OCI-LY7 (cell line): ENCODE data around the gene PILRA. TPM values are rescaled to one million over a fixed set of nuclear protein-coding genes. Genes with fewer than 3 reads are reported as not detected.
A peak's percentile ranks its signal among the peaks of the same experiment; 100 is the strongest.
"Not testable (repeated sequence)": the region's sequence is repeated elsewhere in the genome, so short reads cannot be mapped to it uniquely, and the experiment has no call there.

Experiments
- BruUV-seq: library from RNA; stranded (reverse); fragments of 400-500 nt; replicated peaks from 2 replicates; lab custom pipeline; 2021; lab: Mats Ljungman, UMichigan
- CTCF ChIA-PET: fragments of 300-600 bp; sonication (Branson Sonifier 250); formaldehyde crosslinking; loops from one replicate; lab custom pipeline; 2022; ENCODE audit warnings: antibody characterized with exemption; ENCODE audit not compliant: unreplicated experiment; lab: Charles Lee
- POLR2A ChIA-PET: fragments of 300-600 bp; sonication (Branson Sonifier 250); formaldehyde crosslinking; loops from one replicate; lab custom pipeline; 2022; ENCODE audit warnings: antibody characterized with exemption; lab: Charles Lee
- DNase-seq: peaks from one replicate; pipeline ENCODE4 v3.0.0-alpha.2; 2015; ENCODE audit warnings: low spot score
- H2AFZ ChIP-seq: fragments of 200-600 bp; sonication (generic), shearing (Covaris generic); 2 replicates; pipeline ENCODE4 v1.6.1; 2014; ENCODE audit warnings: mild to moderate bottlenecking, antibody characterized with exemption, low read length, moderate library complexity
- H3K27ac ChIP-seq: fragments of 200-600 bp; sonication (generic); 2 replicates; pipeline ENCODE4 v1.5.1; 2014; ENCODE audit warnings: mixed run types, low read depth, mild to moderate bottlenecking, moderate library complexity, low read length, inconsistent platforms; ENCODE audit not compliant: poor library complexity, severe bottlenecking
- H3K36me3 ChIP-seq: fragments of 200-600 bp; sonication (generic); 2 replicates; pipeline ENCODE4 v1.6.1; 2014; ENCODE audit warnings: mild to moderate bottlenecking, antibody characterized with exemption, low read length, moderate library complexity, mixed read lengths; ENCODE audit not compliant: insufficient read depth
- H3K4me1 ChIP-seq: fragments of 200-600 bp; sonication (generic); 2 replicates; pipeline ENCODE4 v1.5.1; 2014; ENCODE audit warnings: mild to moderate bottlenecking, low read length; ENCODE audit not compliant: insufficient read depth, poor library complexity, severe bottlenecking
- H3K4me2 ChIP-seq: fragments of 200-600 bp; sonication (generic); 2 replicates; pipeline ENCODE4 v1.6.1; 2014; ENCODE audit warnings: mild to moderate bottlenecking, low read length
- H3K4me3 ChIP-seq: fragments of 200-600 bp; sonication (generic); 2 replicates; pipeline ENCODE4 v1.5.1; 2014; ENCODE audit warnings: mild to moderate bottlenecking, low read depth, low read length; ENCODE audit not compliant: poor library complexity, severe bottlenecking
- H3K79me2 ChIP-seq: fragments of 200-600 bp; sonication (generic); 2 replicates; pipeline ENCODE4 v1.6.1; 2016; ENCODE audit warnings: low read depth, mild to moderate bottlenecking, low read length, moderate library complexity, mixed read lengths; ENCODE audit not compliant: insufficient read depth
- H3K9me2 ChIP-seq: fragments of 200-600 bp; sonication (generic); 2 replicates; pipeline ENCODE4 v1.6.1; 2016; ENCODE audit warnings: mild to moderate bottlenecking, low read length, mixed read lengths; ENCODE audit not compliant: insufficient read depth
- H3K9me3 ChIP-seq: fragments of 200-600 bp; sonication (generic); 2 replicates; pipeline ENCODE4 v1.6.1; 2014; ENCODE audit warnings: mild to moderate bottlenecking, mixed run types, low read length, mixed read lengths
- H4K20me1 ChIP-seq: fragments of 200-600 bp; sonication (generic); 2 replicates; pipeline ENCODE4 v1.6.1; 2014; ENCODE audit warnings: mild to moderate bottlenecking, antibody characterized with exemption, low read length, moderate library complexity, mixed read lengths; ENCODE audit not compliant: insufficient read depth
- CTCF ChIP-seq: fragments of 200-600 bp; sonication (generic); conservative IDR thresholded peaks from 2 replicates; pipeline ENCODE4 v1.5.1; 2014; ENCODE audit warnings: mild to moderate bottlenecking, antibody characterized with exemption, low read length, moderate library complexity, mixed read lengths
- EZH2phosphoT487 ChIP-seq: fragments of 200-600 bp; sonication (generic); IDR thresholded peaks from 2 replicates; pipeline ENCODE4 v1.6.1; 2018; ENCODE audit warnings: low read depth, borderline replicate concordance, mild to moderate bottlenecking, mixed run types, antibody characterized with exemption, low read length, moderate library complexity, mixed read lengths
- intact Hi-C: fragments of 100-400 bp; cut with micrococcal nuclease; formaldehyde crosslinking; loops from one replicate; pipeline ENCODE4 v1.10.0; 2022; ENCODE audit not compliant: unreplicated experiment
- total RNA-seq, 2 experiments: library from RNA; depleted of rRNA in 1 of 2; stranded (reverse); fragments of >200 nt in 1 of 2; shearing (Covaris generic) in 1 of 2; gene quantifications; 2 replicates each; pipeline ENCODE4 v1.2.3, GENCODE V29; 2014 to 2022

PILRA gene
- total RNA-seq, 2 experiments from 2014 or later, result 8.0 to 16.0 TPM

- no peaks in the 10 kb centered on the region for H3K9me3 ChIP-seq
- H3K27ac ChIP-seq, result no peak overlapping the region
- no peak for DNase-seq
- ChIA-PET POLR2A (interaction anchor here (0.6 to 1.3 kb wide), 2 partner anchors 9 to 62 kb away, joined by 6 to 7 read pairs; partner anchors contain the start of gene ZCWPW1), CTCF (no interaction called here)
- peaks cover 16% of the 10 kb centered on the region; the same call in 1 of the 2 replicates for H3K79me2 ChIP-seq
- no peaks in the 10 kb centered on the region for H4K20me1 ChIP-seq
- no peak overlapping the region for H3K4me3 ChIP-seq
- no peak overlapping the region for H2AFZ ChIP-seq
- no peak overlapping the region for H3K4me2 ChIP-seq
- no peaks in the 10 kb centered on the region for H3K9me2 ChIP-seq
- H3K36me3 ChIP-seq, result peaks cover 40% of the 10 kb centered on the region
- no peak for TF ChIP-seq EZH2phosphoT487
- no peak for TF ChIP-seq CTCF
- H3K4me1 ChIP-seq, result peaks cover 27% of the 10 kb centered on the region
- BruUV-seq, result TSS peak; percentile 37
- intact Hi-C loops, result no loop called here
Measured at GRCh38 chr7:100438172-100438571, 64.9 kb downstream of the PILRA start.

GRCh38 chr7:100438731-100439130, 65.4 kb downstream of the PILRA start:
- DNase-seq, H3K27ac ChIP-seq, H3K9me3 ChIP-seq, H4K20me1 ChIP-seq, H3K4me2 ChIP-seq, POLR2A ChIA-PET, H2AFZ ChIP-seq, intact Hi-C loops, H3K9me2 ChIP-seq, BruUV-seq, H3K4me3 ChIP-seq, CTCF ChIA-PET: not testable (repeated sequence)
- Histone ChIP-seq H3K4me1 (peaks cover 21% of the 10 kb centered on the region), H3K79me2 (peaks cover 12% of the 10 kb centered on the region; the same call in 1 of the 2 replicates), H3K36me3 (peaks cover 34% of the 10 kb centered on the region)

GRCh38 chr7:100439244-100439643, 66.0 kb downstream of the PILRA start:
- H3K79me2 ChIP-seq, result peaks cover 12% of the 10 kb centered on the region; the same call in 1 of the 2 replicates
- H2AFZ ChIP-seq, H3K9me2 ChIP-seq, BruUV-seq, H3K27ac ChIP-seq, DNase-seq, intact Hi-C loops, CTCF ChIA-PET, H3K9me3 ChIP-seq, POLR2A ChIA-PET, H4K20me1 ChIP-seq, H3K4me3 ChIP-seq, H3K4me2 ChIP-seq: not testable (repeated sequence)
- peaks cover 29% of the 10 kb centered on the region for H3K36me3 ChIP-seq
- H3K4me1 ChIP-seq, result peaks cover 18% of the 10 kb centered on the region
